Panc1 (cell line): ENCODE results near the gene EML5. TPM values are rescaled to one million over a fixed set of nuclear protein-coding genes. Genes with fewer than 3 reads are reported as not detected.

Source experiments
- ATAC-seq: fragments of 200-7000 bp; cut with Tn5 transposase; 2 replicates; pipeline ENCODE4 v1.9.1; 2020; ENCODE audit warnings: mild to moderate bottlenecking, moderate library complexity
- BruUV-seq: library from RNA; stranded (reverse); fragments of 400-500 nt; replicated peaks from 2 replicates; lab custom pipeline; 2021; lab: Mats Ljungman, UMichigan
- CTCF ChIA-PET: fragments of 300-600 bp; sonication (Branson Sonifier 250); formaldehyde crosslinking; loops from one replicate; lab custom pipeline; 2022; ENCODE audit warnings: antibody characterized with exemption; lab: Charles Lee
- POLR2A ChIA-PET: fragments of 300-600 bp; sonication (Branson Sonifier 250); formaldehyde crosslinking; loops from one replicate; lab custom pipeline; 2022; ENCODE audit warnings: antibody characterized with exemption; lab: Charles Lee
- DNase-seq: peaks from one replicate; pipeline ENCODE4 v3.0.0-alpha.2; 2010; ENCODE audit warnings: low read depth, low spot score
- H3K27ac ChIP-seq: 2 replicates; pipeline ENCODE4 v1.5.1; 2011; ENCODE audit warnings: mild to moderate bottlenecking, low read length, inconsistent platforms
- H3K27me3 ChIP-seq: fragments of 200-500 bp; sonication (Bioruptor generic); 2 replicates; pipeline ENCODE4 v1.6.0; 2014; ENCODE audit warnings: low read length, inconsistent platforms; ENCODE audit not compliant: control insufficient read depth, insufficient read depth
- H3K36me3 ChIP-seq: fragments of 200-500 bp; sonication (Bioruptor generic); 2 replicates; pipeline ENCODE4 v1.5.1; 2014; ENCODE audit warnings: inconsistent platforms, mild to moderate bottlenecking, low read length, moderate library complexity; ENCODE audit not compliant: control insufficient read depth, insufficient read depth
- H3K4me1 ChIP-seq: 2 replicates; pipeline ENCODE4 v1.5.1; 2011; ENCODE audit warnings: inconsistent platforms, mild to moderate bottlenecking, low read length, moderate library complexity; ENCODE audit not compliant: control insufficient read depth, insufficient read depth
- H3K4me3 ChIP-seq, 2 experiments: 2 replicates each; pipeline ENCODE4 v1.5.1; 2011 to 2012; ENCODE audit warnings: low read depth in 2 of 2, low read length in 2 of 2, mild to moderate bottlenecking in 2 of 2, inconsistent platforms in 1 of 2, moderate library complexity in 1 of 2
- H3K9me3 ChIP-seq: fragments of 200-500 bp; sonication (Bioruptor generic); 2 replicates; pipeline ENCODE4 v1.5.1; 2014; ENCODE audit warnings: low read depth, mild to moderate bottlenecking, inconsistent platforms, low read length, moderate library complexity; ENCODE audit not compliant: control insufficient read depth, insufficient read depth
- POLR2AphosphoS5 ChIP-seq: IDR thresholded peaks from 2 replicates; pipeline ENCODE4 v1.6.1; 2012; ENCODE audit warnings: mild to moderate bottlenecking, low read depth, low read length, moderate library complexity
- SIN3A ChIP-seq: IDR thresholded peaks from 2 replicates; pipeline ENCODE4 v1.6.1; 2012; ENCODE audit warnings: low read depth, mild to moderate bottlenecking, low read length, moderate library complexity, borderline replicate concordance; ENCODE audit not compliant: insufficient read depth
- in situ Hi-C: cut with HindIII; loops from 2 replicates; pipeline ENCODE4 v1.10.0; 2016; ENCODE audit warnings: low sequenced_read_pairs, low pct_unique_long_range_greater_than_20kb
- intact Hi-C: fragments of 100-400 bp; cut with micrococcal nuclease; formaldehyde crosslinking; loops from one replicate; pipeline ENCODE4 v1.10.0; 2022; ENCODE audit not compliant: unreplicated experiment
- total RNA-seq: library from RNA; stranded (reverse); gene quantifications from one replicate; pipeline ENCODE4 v1.2.1, GENCODE V29; 2021; ENCODE audit not compliant: unreplicated experiment
- TF ChIP-seq, protein P1 (sequence below): fragments of 450-650 bp; IDR thresholded peaks from 2 replicates; pipeline ENCODE4 v1.5.1; 2017; ENCODE audit warnings: mild to moderate bottlenecking
- TF ChIP-seq, protein P2 (sequence below), 2 experiments: IDR thresholded peaks; 2 replicates each; pipeline ENCODE4 v1.6.1; 2011 to 2012; ENCODE audit warnings: low read depth in 2 of 2, control low read depth in 1 of 2, low read length in 1 of 2, mild to moderate bottlenecking in 1 of 2, moderate library complexity in 1 of 2; ENCODE audit not compliant: insufficient read depth in 1 of 2

EML5 gene
- total RNA-seq, 1 experiment from 2014 or later: 0.10 TPM

- ATAC-seq (no peak), DNase-seq (no peak)
- H3K9me3 ChIP-seq: no peaks in the 10 kb centered on the region
- no peaks in the 10 kb centered on the region for H3K4me1 ChIP-seq
- peak overlapping the region; percentile 74 to 81 for H3K4me3 ChIP-seq
- TF ChIP-seq SIN3A (no peak), POLR2AphosphoS5 (no peak)
- TF ChIP-seq, protein P1, sequence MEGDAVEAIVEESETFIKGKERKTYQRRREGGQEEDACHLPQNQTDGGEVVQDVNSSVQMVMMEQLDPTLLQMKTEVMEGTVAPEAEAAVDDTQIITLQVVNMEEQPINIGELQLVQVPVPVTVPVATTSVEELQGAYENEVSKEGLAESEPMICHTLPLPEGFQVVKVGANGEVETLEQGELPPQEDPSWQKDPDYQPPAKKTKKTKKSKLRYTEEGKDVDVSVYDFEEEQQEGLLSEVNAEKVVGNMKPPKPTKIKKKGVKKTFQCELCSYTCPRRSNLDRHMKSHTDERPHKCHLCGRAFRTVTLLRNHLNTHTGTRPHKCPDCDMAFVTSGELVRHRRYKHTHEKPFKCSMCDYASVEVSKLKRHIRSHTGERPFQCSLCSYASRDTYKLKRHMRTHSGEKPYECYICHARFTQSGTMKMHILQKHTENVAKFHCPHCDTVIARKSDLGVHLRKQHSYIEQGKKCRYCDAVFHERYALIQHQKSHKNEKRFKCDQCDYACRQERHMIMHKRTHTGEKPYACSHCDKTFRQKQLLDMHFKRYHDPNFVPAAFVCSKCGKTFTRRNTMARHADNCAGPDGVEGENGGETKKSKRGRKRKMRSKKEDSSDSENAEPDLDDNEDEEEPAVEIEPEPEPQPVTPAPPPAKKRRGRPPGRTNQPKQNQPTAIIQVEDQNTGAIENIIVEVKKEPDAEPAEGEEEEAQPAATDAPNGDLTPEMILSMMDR: no peak
- TF ChIP-seq, protein P2, sequence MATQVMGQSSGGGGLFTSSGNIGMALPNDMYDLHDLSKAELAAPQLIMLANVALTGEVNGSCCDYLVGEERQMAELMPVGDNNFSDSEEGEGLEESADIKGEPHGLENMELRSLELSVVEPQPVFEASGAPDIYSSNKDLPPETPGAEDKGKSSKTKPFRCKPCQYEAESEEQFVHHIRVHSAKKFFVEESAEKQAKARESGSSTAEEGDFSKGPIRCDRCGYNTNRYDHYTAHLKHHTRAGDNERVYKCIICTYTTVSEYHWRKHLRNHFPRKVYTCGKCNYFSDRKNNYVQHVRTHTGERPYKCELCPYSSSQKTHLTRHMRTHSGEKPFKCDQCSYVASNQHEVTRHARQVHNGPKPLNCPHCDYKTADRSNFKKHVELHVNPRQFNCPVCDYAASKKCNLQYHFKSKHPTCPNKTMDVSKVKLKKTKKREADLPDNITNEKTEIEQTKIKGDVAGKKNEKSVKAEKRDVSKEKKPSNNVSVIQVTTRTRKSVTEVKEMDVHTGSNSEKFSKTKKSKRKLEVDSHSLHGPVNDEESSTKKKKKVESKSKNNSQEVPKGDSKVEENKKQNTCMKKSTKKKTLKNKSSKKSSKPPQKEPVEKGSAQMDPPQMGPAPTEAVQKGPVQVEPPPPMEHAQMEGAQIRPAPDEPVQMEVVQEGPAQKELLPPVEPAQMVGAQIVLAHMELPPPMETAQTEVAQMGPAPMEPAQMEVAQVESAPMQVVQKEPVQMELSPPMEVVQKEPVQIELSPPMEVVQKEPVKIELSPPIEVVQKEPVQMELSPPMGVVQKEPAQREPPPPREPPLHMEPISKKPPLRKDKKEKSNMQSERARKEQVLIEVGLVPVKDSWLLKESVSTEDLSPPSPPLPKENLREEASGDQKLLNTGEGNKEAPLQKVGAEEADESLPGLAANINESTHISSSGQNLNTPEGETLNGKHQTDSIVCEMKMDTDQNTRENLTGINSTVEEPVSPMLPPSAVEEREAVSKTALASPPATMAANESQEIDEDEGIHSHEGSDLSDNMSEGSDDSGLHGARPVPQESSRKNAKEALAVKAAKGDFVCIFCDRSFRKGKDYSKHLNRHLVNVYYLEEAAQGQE (IDR thresholded peaks at IDR 0.05; ENCODE audit: insufficient read depth in 1 of 2, low read depth in 2 of 2, low read length in 1 of 2): no peak
- in situ Hi-C loops: no loop called here
- no peaks in the 10 kb centered on the region; the same call in 1 of the 2 replicates for H3K36me3 ChIP-seq
- ChIA-PET POLR2A (no interaction called here), CTCF (interaction anchor here (0.7 kb wide), 1 partner anchor 15 kb away, joined by 3 read pairs; no protein-coding TSS in a partner anchor)
- intact Hi-C loops: no loop called here
- no peaks in the 10 kb centered on the region for H3K27me3 ChIP-seq
- H3K27ac ChIP-seq: peak overlapping the region; percentile 66
- BruUV-seq: no TSS peak
Observed at GRCh38 chr14:88825078-88825458, 32.3 kb upstream of the EML5 start.

DNA sequence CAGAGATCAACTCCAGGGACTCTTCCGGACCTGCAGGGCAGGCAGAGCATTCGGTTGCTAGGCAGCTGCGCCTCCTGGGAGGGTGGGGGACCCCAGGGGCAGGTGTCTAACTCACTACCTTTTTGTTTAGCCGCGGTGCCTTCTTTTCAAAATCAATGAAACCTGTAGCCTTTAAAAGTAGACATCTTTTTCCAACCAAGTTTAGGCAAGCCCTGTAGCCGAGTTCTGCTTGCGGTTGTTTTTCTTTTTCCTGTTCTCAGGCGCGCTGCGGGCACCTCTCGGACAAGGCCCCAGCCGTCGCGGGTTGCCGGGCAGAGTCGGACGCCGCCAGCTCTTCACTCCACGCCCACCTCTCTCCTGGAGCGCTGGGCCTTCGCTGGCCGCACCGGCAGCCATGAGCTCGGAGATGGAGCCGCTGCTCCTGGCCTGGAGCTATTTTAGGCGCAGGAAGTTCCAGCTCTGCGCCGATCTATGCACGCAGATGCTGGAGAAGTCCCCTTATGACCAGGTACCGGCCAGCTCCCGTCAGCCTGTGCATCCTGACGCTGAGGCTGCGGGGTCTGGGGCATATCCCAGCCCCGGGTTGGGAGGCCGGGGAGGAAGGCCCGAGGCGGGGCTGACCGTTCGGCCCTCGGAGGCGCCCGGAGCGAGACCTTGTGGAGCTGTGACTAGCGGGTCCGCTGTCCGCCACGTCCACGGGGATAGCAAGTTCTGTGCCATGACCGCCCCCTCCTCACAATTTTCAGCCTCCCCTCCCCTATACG lies 31.7 kb upstream of the EML5 start, which contains the start of gene TTC8:
TTC8 (plus strand) TSS at position 338 of the 764 bp plus-strand sequence; CDS start at position 395, 57 bp downstream.
- peak; percentile 67; the same call in 1 of the 2 replicates for TF ChIP-seq POLR2AphosphoS5
- TF ChIP-seq, protein P1: no peak
- TF ChIP-seq, protein P2 (IDR thresholded peaks at IDR 0.05; ENCODE audit: insufficient read depth in 1 of 2, low read depth in 2 of 2, low read length in 1 of 2): no peak
- intact Hi-C loops: no loop called here
- in situ Hi-C loops: no loop called here
- Histone ChIP-seq H3K9me3 (no peaks in the 10 kb centered on the region), H3K4me1 (no peaks in the 10 kb centered on the region), H3K4me3 (peak within 1 kb of the TSS; percentile 74 to 81), H3K27me3 (no peaks in the 10 kb centered on the region; the same call in 1 of the 2 replicates), H3K27ac (peak within 1 kb of the TSS; percentile 66), H3K36me3 (no peaks in the 10 kb centered on the region; the same call in 1 of the 2 replicates)
- CTCF ChIA-PET: interaction anchor here (0.7 kb wide), 1 partner anchor 16 kb away, joined by 3 read pairs; no protein-coding TSS in a partner anchor
- no TSS peak for BruUV-seq
- peak; percentile 64 for DNase-seq
- ATAC-seq: peak; percentile 100
- POLR2A ChIA-PET: no interaction called here
